OCI-LY1 (cell line): ENCODE measurements around the gene ADGRB2.

Source experiments
- H2AFZ ChIP-seq: fragments of 200-600 bp; sonication (generic), shearing (Covaris generic); 2 replicates; pipeline ENCODE4 v1.6.0; 2014; ENCODE audit warnings: antibody characterized with exemption, mild to moderate bottlenecking, low read length
- H3F3A ChIP-seq: fragments of 200-600 bp; sonication (generic), shearing (Covaris generic); 2 replicates; pipeline ENCODE4 v1.6.0; 2014; ENCODE audit warnings: mild to moderate bottlenecking, antibody characterized with exemption, low read length, moderate library complexity; ENCODE audit not compliant: insufficient read depth
- H3K27ac ChIP-seq: fragments of 200-600 bp; sonication (generic); 2 replicates; pipeline ENCODE4 v1.5.1; 2014; ENCODE audit warnings: low read length, mixed run types, mild to moderate bottlenecking, low read depth; ENCODE audit not compliant: poor library complexity, severe bottlenecking
- H3K27me3 ChIP-seq: fragments of 200-600 bp; sonication (generic); 2 replicates; pipeline ENCODE4 v1.6.0; 2014; ENCODE audit warnings: antibody characterized with exemption, mild to moderate bottlenecking, low read length, moderate library complexity; ENCODE audit not compliant: insufficient read depth
- H3K36me3 ChIP-seq: fragments of 200-600 bp; sonication (generic); 2 replicates; pipeline ENCODE4 v1.6.1; 2014; ENCODE audit warnings: mild to moderate bottlenecking, antibody characterized with exemption, low read length, moderate library complexity, mixed read lengths; ENCODE audit not compliant: insufficient read depth
- H3K4me1 ChIP-seq: fragments of 200-600 bp; sonication (generic); 2 replicates; pipeline ENCODE4 v1.5.1; 2014; ENCODE audit warnings: mild to moderate bottlenecking, low read length, moderate library complexity; ENCODE audit not compliant: insufficient read depth, severe bottlenecking
- H3K4me2 ChIP-seq: fragments of 200-600 bp; sonication (generic), shearing (Covaris generic); 2 replicates; pipeline ENCODE4 v1.6.1; 2014; ENCODE audit warnings: low read length
- H3K4me3 ChIP-seq: fragments of 200-600 bp; sonication (generic); 2 replicates; pipeline ENCODE4 v1.5.1; 2014; ENCODE audit warnings: low read length, low read depth, mild to moderate bottlenecking, mixed read lengths; ENCODE audit not compliant: poor library complexity, severe bottlenecking
- H3K79me2 ChIP-seq: fragments of 200-600 bp; shearing (Covaris generic); 2 replicates; pipeline ENCODE4 v1.6.1; 2016; ENCODE audit warnings: mixed run types, low read length, mixed read lengths; ENCODE audit not compliant: insufficient read depth
- H3K9ac ChIP-seq: fragments of 200-600 bp; sonication (generic), shearing (Covaris generic); 2 replicates; pipeline ENCODE4 v1.6.1; 2014; ENCODE audit warnings: mild to moderate bottlenecking, low read length, mixed read lengths
- H3K9me2 ChIP-seq: fragments of 200-600 bp; sonication (generic), shearing (Covaris generic); 2 replicates; pipeline ENCODE4 v1.6.1; 2014; ENCODE audit warnings: low read depth, mild to moderate bottlenecking, low read length, mixed read lengths
- H3K9me3 ChIP-seq: fragments of 200-600 bp; shearing (Covaris generic); 2 replicates; pipeline ENCODE4 v1.6.1; 2014; ENCODE audit warnings: low read length, mixed read lengths
- H4K20me1 ChIP-seq: fragments of 200-600 bp; sonication (generic), shearing (Covaris generic); 2 replicates; pipeline ENCODE4 v1.6.0; 2016; ENCODE audit warnings: mild to moderate bottlenecking, low read length; ENCODE audit not compliant: insufficient read depth
- EZH2 ChIP-seq: fragments of 200-600 bp; sonication (generic), shearing (Covaris generic); IDR thresholded peaks from 2 replicates; pipeline ENCODE4 v1.8.0; 2017; ENCODE audit warnings: borderline replicate concordance, mixed run types, mild to moderate bottlenecking, antibody characterized with exemption, low read length, moderate library complexity, mixed read lengths
- TF ChIP-seq, protein P1 (sequence below): fragments of 200-600 bp; sonication (generic), shearing (Covaris generic); IDR thresholded peaks from 2 replicates; pipeline ENCODE4 v1.5.1; 2017; ENCODE audit warnings: mild to moderate bottlenecking, antibody characterized with exemption, low read length, moderate library complexity, mixed read lengths

Gene ADGRB2

DNA sequence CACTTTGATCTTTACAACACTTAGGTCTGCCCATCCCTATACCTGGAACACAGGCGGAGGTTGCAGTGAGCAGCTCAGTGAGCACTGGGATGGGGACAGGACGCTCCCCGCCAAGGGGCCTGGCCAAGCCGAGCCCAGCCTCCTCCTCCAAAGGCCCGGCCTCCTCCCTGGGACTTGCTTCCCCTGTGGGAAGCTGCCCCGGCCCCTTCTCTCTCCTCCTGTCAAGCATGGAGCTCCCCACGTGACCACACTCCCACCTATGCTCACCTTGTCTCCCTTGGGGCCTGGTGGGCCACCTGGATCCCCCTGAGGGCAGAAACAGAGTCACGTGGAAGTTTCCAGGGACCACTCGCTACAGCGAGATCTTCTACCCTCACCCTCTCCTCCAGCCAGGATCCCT is 73.2 kb downstream of the ADGRB2 start:
- Histone ChIP-seq H3K9ac (no peak overlapping the region), H3K9me2 (no peaks in the 10 kb centered on the region), H4K20me1 (no peaks in the 10 kb centered on the region), H3K4me1 (no peaks in the 10 kb centered on the region), H3K4me2 (no peak overlapping the region), H3K36me3 (no peaks in the 10 kb centered on the region), H3K4me3 (no peak overlapping the region), H3K27ac (no peak overlapping the region), H3K79me2 (no peaks in the 10 kb centered on the region), H2AFZ (no peak overlapping the region), H3K9me3 (no peaks in the 10 kb centered on the region), H3K27me3 (no peaks in the 10 kb centered on the region), H3F3A (no peaks in the 10 kb centered on the region)
- TF ChIP-seq, protein P1, sequence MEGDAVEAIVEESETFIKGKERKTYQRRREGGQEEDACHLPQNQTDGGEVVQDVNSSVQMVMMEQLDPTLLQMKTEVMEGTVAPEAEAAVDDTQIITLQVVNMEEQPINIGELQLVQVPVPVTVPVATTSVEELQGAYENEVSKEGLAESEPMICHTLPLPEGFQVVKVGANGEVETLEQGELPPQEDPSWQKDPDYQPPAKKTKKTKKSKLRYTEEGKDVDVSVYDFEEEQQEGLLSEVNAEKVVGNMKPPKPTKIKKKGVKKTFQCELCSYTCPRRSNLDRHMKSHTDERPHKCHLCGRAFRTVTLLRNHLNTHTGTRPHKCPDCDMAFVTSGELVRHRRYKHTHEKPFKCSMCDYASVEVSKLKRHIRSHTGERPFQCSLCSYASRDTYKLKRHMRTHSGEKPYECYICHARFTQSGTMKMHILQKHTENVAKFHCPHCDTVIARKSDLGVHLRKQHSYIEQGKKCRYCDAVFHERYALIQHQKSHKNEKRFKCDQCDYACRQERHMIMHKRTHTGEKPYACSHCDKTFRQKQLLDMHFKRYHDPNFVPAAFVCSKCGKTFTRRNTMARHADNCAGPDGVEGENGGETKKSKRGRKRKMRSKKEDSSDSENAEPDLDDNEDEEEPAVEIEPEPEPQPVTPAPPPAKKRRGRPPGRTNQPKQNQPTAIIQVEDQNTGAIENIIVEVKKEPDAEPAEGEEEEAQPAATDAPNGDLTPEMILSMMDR: no peak
- TF ChIP-seq EZH2: no peak

- H3K27ac ChIP-seq: no peak overlapping the region
- H2AFZ ChIP-seq: no peak overlapping the region
- no peaks in the 10 kb centered on the region for H3F3A ChIP-seq
- TF ChIP-seq EZH2: no peak
- no peaks in the 10 kb centered on the region for H3K79me2 ChIP-seq
- no peaks in the 10 kb centered on the region for H3K36me3 ChIP-seq
- no peak overlapping the region for H3K4me3 ChIP-seq
- H3K4me1 ChIP-seq: no peaks in the 10 kb centered on the region
- H4K20me1 ChIP-seq: no peaks in the 10 kb centered on the region
- no peaks in the 10 kb centered on the region for H3K9me3 ChIP-seq
- no peak overlapping the region for H3K4me2 ChIP-seq
- H3K27me3 ChIP-seq: peaks cover 4% of the 10 kb centered on the region; the same call in 1 of the 2 replicates
- no peak overlapping the region for H3K9ac ChIP-seq
- no peaks in the 10 kb centered on the region for H3K9me2 ChIP-seq
Measured at GRCh38 chr1:31689854-31690253, 74.3 kb downstream of the ADGRB2 start.

DNA sequence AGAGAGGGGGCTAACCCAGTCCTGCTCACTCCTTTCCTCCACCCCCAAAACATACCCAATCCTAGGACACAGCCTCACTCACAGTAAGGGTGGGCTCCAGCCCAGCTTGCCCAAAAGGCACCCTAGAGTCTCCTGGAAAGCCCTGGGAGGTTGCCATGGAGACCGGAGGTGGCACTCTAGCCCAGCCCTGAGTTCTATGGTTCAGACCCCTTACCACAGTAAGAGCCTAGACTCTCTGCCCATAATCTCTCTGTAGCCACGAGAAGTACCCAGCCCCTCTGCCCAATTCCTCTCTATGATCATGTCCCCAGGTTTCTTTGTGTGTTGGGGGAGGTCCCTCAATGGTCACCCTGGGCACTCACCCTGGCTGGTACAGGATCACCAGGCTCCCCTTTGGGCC is 74.8 kb downstream of the ADGRB2 start:
- H3K36me3 ChIP-seq: no peaks in the 10 kb centered on the region
- H3K9me2 ChIP-seq: no peaks in the 10 kb centered on the region
- no peak overlapping the region for H3K9ac ChIP-seq
- no peaks in the 10 kb centered on the region for H3K79me2 ChIP-seq
- no peak overlapping the region for H3K4me3 ChIP-seq
- no peaks in the 10 kb centered on the region for H3F3A ChIP-seq
- no peak overlapping the region for H2AFZ ChIP-seq
- H3K4me2 ChIP-seq: no peak overlapping the region
- TF ChIP-seq, protein P1: no peak
- no peak for TF ChIP-seq EZH2
- peaks cover 4% of the 10 kb centered on the region; the same call in 1 of the 2 replicates for H3K27me3 ChIP-seq
- no peaks in the 10 kb centered on the region for H4K20me1 ChIP-seq
- H3K9me3 ChIP-seq: no peaks in the 10 kb centered on the region
- H3K27ac ChIP-seq: no peak overlapping the region
- H3K4me1 ChIP-seq: no peaks in the 10 kb centered on the region

DNA sequence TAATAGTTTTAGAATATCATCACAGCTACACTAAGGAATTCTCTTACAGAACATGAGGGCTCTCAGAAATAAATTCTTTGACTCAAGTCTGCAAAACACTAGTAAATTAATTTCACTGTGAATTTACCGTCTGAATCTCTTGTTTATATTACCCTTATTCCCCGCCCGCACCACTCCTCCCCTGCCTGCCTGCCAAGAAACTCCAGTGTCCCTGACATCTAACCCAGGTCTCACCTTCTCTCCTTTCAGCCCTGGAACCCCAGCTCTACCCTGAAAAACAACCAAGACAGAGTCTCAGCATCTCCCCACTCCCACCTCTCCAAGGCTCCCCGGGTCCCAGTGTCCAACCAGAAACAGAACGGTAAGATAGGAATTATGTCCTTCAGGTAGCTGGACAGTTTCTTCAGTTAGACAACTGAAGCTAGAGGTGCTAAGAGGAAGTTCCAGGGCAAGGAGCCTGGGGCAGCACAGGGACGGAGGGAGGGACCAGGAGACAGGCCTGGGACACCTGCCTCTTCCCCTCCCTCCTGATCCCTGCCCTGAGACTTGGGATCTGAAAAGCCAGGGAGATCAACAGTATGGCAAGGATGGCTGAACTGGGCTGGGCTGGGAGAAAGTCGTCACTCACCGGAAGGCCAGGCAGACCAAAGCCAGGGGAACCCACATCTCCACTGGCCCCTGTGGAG is 75.8 kb downstream of the ADGRB2 start:
- TF ChIP-seq, protein P1: no peak
- no peak for TF ChIP-seq EZH2
- Histone ChIP-seq H3K9me3 (no peaks in the 10 kb centered on the region), H3K36me3 (no peaks in the 10 kb centered on the region), H2AFZ (no peak overlapping the region), H3K4me2 (no peak overlapping the region), H3F3A (no peaks in the 10 kb centered on the region), H3K79me2 (no peaks in the 10 kb centered on the region), H3K9me2 (no peaks in the 10 kb centered on the region), H4K20me1 (no peaks in the 10 kb centered on the region), H3K27ac (no peak overlapping the region), H3K27me3 (peaks cover 4% of the 10 kb centered on the region; the same call in 1 of the 2 replicates), H3K4me1 (no peaks in the 10 kb centered on the region), H3K9ac (no peak overlapping the region), H3K4me3 (no peak overlapping the region)
